IMR-90 (cell line): Measurements from ENCODE around the gene RRP15. TPM values are rescaled to one million over a fixed set of nuclear protein-coding genes. Genes with fewer than 3 reads are reported as not detected.

ENCODE experiments used
- ATAC-seq: fragments of 200-7000 bp; cut with Tn5 transposase; 2 replicates; pipeline ENCODE4 v1.9.1; 2020; ENCODE audit warnings: low read depth, mild to moderate bottlenecking, moderate library complexity
- BruUV-seq: library from RNA; stranded (reverse); fragments of 400-500 nt; replicated peaks from 2 replicates; lab custom pipeline; 2021; lab: Mats Ljungman, UMichigan
- CTCF ChIA-PET: fragments of 300-600 bp; formaldehyde crosslinking; extraction: SDS; loops from one replicate; lab custom pipeline; 2021; ENCODE audit warnings: antibody characterized with exemption; lab: Yijun Ruan, JAX
- POLR2A ChIA-PET: fragments of 300-600 bp; sonication (Branson Sonifier 250); formaldehyde crosslinking; loops from one replicate; lab custom pipeline; 2022; ENCODE audit warnings: antibody characterized with exemption; ENCODE audit not compliant: unreplicated experiment; lab: Charles Lee
- DNase-seq: peaks from one replicate; pipeline ENCODE4 v3.0.0; 2013
- H2AFZ ChIP-seq: replicated peaks from 2 replicates; pipeline ENCODE3; 2013; ENCODE audit warnings: low read length, mild to moderate bottlenecking; ENCODE audit not compliant: poor library complexity
- H2AK5ac ChIP-seq: 2 replicates; pipeline ENCODE4 v1.6.1; 2013; ENCODE audit warnings: low read depth, low read length, inconsistent platforms
- H2AK9ac ChIP-seq: replicated peaks from 2 replicates; pipeline ENCODE3; 2013; ENCODE audit warnings: mild to moderate bottlenecking, low read depth, low read length, moderate library complexity; ENCODE audit not compliant: poor library complexity
- H2BK120ac ChIP-seq: 2 replicates; pipeline ENCODE4 v1.6.1; 2013; ENCODE audit warnings: low read depth, low read length, inconsistent platforms
- H2BK15ac ChIP-seq: 3 replicates; pipeline ENCODE4 v1.6.1; 2013; ENCODE audit warnings: low read depth, low read length, inconsistent platforms
- H2BK20ac ChIP-seq: 2 replicates; pipeline ENCODE4 v1.6.1; 2013; ENCODE audit warnings: low read depth, mild to moderate bottlenecking, inconsistent platforms, low read length, moderate library complexity
- H2BK5ac ChIP-seq: 2 replicates; pipeline ENCODE4 v1.6.1; 2013; ENCODE audit warnings: mild to moderate bottlenecking, low read depth, low read length, inconsistent platforms; ENCODE audit not compliant: poor library complexity, severe bottlenecking
- H3K14ac ChIP-seq: replicated peaks from 2 replicates; pipeline ENCODE4 v1.6.1; 2013; ENCODE audit warnings: low read depth, low read length, inconsistent platforms
- H3K18ac ChIP-seq: 2 replicates; pipeline ENCODE4 v1.6.1; 2013; ENCODE audit warnings: low read depth, low read length, control low read depth
- H3K23ac ChIP-seq: 2 replicates; pipeline ENCODE4 v1.6.1; 2013; ENCODE audit warnings: low read depth, low read length, inconsistent platforms
- H3K27ac ChIP-seq: 2 replicates; pipeline ENCODE4 v1.5.1; 2013; ENCODE audit warnings: mild to moderate bottlenecking, control low read depth, low read length; ENCODE audit not compliant: insufficient read depth
- H3K27me3 ChIP-seq: 2 replicates; pipeline ENCODE4 v1.6.1; 2013; ENCODE audit warnings: low read length; ENCODE audit not compliant: control insufficient read depth, insufficient read depth
- H3K36me3 ChIP-seq: 2 replicates; pipeline ENCODE4 v1.6.1; 2013; ENCODE audit warnings: low read length, mixed read lengths; ENCODE audit not compliant: control insufficient read depth, insufficient read depth
- H3K4ac ChIP-seq: 2 replicates; pipeline ENCODE4 v1.6.1; 2013; ENCODE audit warnings: low read depth, low read length, inconsistent platforms
- H3K4me1 ChIP-seq: 2 replicates; pipeline ENCODE4 v1.6.1; 2013; ENCODE audit warnings: low read length, mixed read lengths; ENCODE audit not compliant: control insufficient read depth, insufficient read depth
- H3K4me2 ChIP-seq: 2 replicates; pipeline ENCODE4 v1.6.1; 2013; ENCODE audit warnings: low read depth, mild to moderate bottlenecking, control low read depth, low read length, moderate library complexity
- H3K4me3 ChIP-seq: 2 replicates; pipeline ENCODE4 v1.5.1; 2013; ENCODE audit warnings: low read depth, mild to moderate bottlenecking, control low read depth, low read length, moderate library complexity; ENCODE audit not compliant: insufficient read depth
- H3K56ac ChIP-seq: 2 replicates; pipeline ENCODE4 v1.6.1; 2013; ENCODE audit warnings: low read length, inconsistent platforms; ENCODE audit not compliant: insufficient read depth; ENCODE audit errors: extremely low read depth
- H3K79me1 ChIP-seq, 2 experiments: 2 replicates each; pipeline ENCODE4 v1.6.1; 2013; ENCODE audit warnings: low read length in 2 of 2, inconsistent platforms in 1 of 2, low read depth in 1 of 2
- H3K9ac ChIP-seq: 2 replicates; pipeline ENCODE4 v1.6.1; 2013; ENCODE audit warnings: low read depth, low read length, control low read depth
- H3K9me1 ChIP-seq: 2 replicates; pipeline ENCODE4 v1.6.1; 2013; ENCODE audit warnings: low read length, inconsistent platforms; ENCODE audit not compliant: insufficient read depth
- H3K9me3 ChIP-seq: 2 replicates; pipeline ENCODE4 v1.6.1; 2013; ENCODE audit warnings: low read length; ENCODE audit not compliant: control insufficient read depth, insufficient read depth
- H4K20me1 ChIP-seq: 2 replicates; pipeline ENCODE4 v1.6.1; 2013; ENCODE audit warnings: low read length, inconsistent platforms; ENCODE audit not compliant: insufficient read depth
- H4K5ac ChIP-seq: 2 replicates; pipeline ENCODE4 v1.6.1; 2013; ENCODE audit warnings: mild to moderate bottlenecking, low read depth, low read length, control low read depth
- H4K8ac ChIP-seq, 2 experiments: 2 replicates each; pipeline ENCODE4 v1.6.1; 2013; ENCODE audit warnings: low read depth in 2 of 2, low read length in 2 of 2, control low read depth in 1 of 2, inconsistent platforms in 1 of 2
- H4K91ac ChIP-seq: 2 replicates; pipeline ENCODE4 v1.6.1; 2013; ENCODE audit warnings: low read depth, low read length, inconsistent platforms; ENCODE audit not compliant: insufficient read depth
- BHLHE40 ChIP-seq: fragments of 150-350 bp; IDR thresholded peaks from 2 replicates; pipeline ENCODE4 v1.6.1; 2016; ENCODE audit warnings: mild to moderate bottlenecking, low read depth, low read length
- CEBPB ChIP-seq: IDR thresholded peaks from 2 replicates; pipeline ENCODE4 v1.6.1; 2012; ENCODE audit warnings: low read depth, low read length, improper control_type of control experiment
- MAFK ChIP-seq: IDR thresholded peaks from 2 replicates; pipeline ENCODE4 v1.6.1; 2012; ENCODE audit warnings: low read depth, low read length, improper control_type of control experiment
- MAZ ChIP-seq: IDR thresholded peaks from 2 replicates; pipeline ENCODE4 v1.6.1; 2012; ENCODE audit warnings: low read depth, mild to moderate bottlenecking, low read length, improper control_type of control experiment, moderate library complexity, borderline replicate concordance
- MXI1 ChIP-seq: IDR thresholded peaks from 2 replicates; pipeline ENCODE4 v1.6.1; 2012; ENCODE audit warnings: low read depth, mild to moderate bottlenecking, low read length, moderate library complexity, borderline replicate concordance
- NFE2L2 ChIP-seq: fragments of 150-350 bp; IDR thresholded peaks from 2 replicates; pipeline ENCODE4 v1.6.1; 2016; ENCODE audit warnings: low read depth, mild to moderate bottlenecking, low read length
- RAD21 ChIP-seq: IDR thresholded peaks from 2 replicates; pipeline ENCODE4 v1.6.1; 2012; ENCODE audit warnings: low read length, improper control_type of control experiment
- RFX5 ChIP-seq: IDR thresholded peaks from 2 replicates; pipeline ENCODE4 v1.8.0; 2012; ENCODE audit warnings: low read depth, mild to moderate bottlenecking, low read length, moderate library complexity
- SMC3 ChIP-seq: fragments of 150-350 bp; IDR thresholded peaks from 2 replicates; pipeline ENCODE4 v1.6.1; 2016; ENCODE audit warnings: low read depth, mild to moderate bottlenecking, antibody characterized with exemption, low read length, moderate library complexity
- WGBS, 2 experiments: methylation state at CpG; one replicate each; pipeline versions ENCODE4 v1.1.5 to v1.1.7; 2013; ENCODE audit warnings: missing lambda C conversion rate in 2 of 2; ENCODE audit not compliant: insufficient read length in 1 of 2; ENCODE audit errors: extremely low coverage in 2 of 2; 5-methylcytosine and 5-hydroxymethylcytosine counted together
- dilution Hi-C: fragments of 300-500 bp; cut with HindIII; formaldehyde crosslinking; loops from one replicate; pipeline ENCODE4 v1.14.3; 2018; ENCODE audit warnings: low sequenced_read_pairs; ENCODE audit not compliant: unreplicated experiment
- in situ Hi-C: fragments of 300-500 bp; cut with MboI; formaldehyde crosslinking; loops from 3 replicates; pipeline ENCODE4 v1.14.3; 2019; ENCODE audit warnings: low sequenced_read_pairs, inconsistent platforms, mixed read lengths
- intact Hi-C: fragments of 100-400 bp; cut with micrococcal nuclease; formaldehyde crosslinking; loops from 2 replicates; pipeline ENCODE4 v1.10.0; 2022
- polyA plus RNA-seq, 3 experiments: library from polyadenylated mRNA; depleted of rRNA; stranded (reverse); fragments of >200 nt; gene quantifications; 2 replicates each; pipeline ENCODE4 v1.2.3, GENCODE V29; 2012; ENCODE audit warnings: low replicate concordance in 1 of 3
- total RNA-seq: library from RNA; depleted of rRNA; stranded (reverse); fragments of >200 nt; gene quantifications from 2 replicates; pipeline ENCODE4 v1.2.3, GENCODE V29; 2012
- TF ChIP-seq, protein P1 (sequence below): fragments of 150-350 bp; IDR thresholded peaks from 2 replicates; pipeline ENCODE4 v1.6.1; 2017; ENCODE audit warnings: mild to moderate bottlenecking, antibody characterized with exemption, low read length, low read depth
- TF ChIP-seq, protein P2 (sequence below): conservative IDR thresholded peaks from 2 replicates; pipeline ENCODE4 v1.5.1; 2012; ENCODE audit warnings: mild to moderate bottlenecking, low read depth, low read length, improper control_type of control experiment

The RRP15 gene
- total and polyA plus RNA-seq, 2 of the 4 experiments (the other 2 are of a cell fraction) = 3.1 to 4.1 TPM

DNA sequence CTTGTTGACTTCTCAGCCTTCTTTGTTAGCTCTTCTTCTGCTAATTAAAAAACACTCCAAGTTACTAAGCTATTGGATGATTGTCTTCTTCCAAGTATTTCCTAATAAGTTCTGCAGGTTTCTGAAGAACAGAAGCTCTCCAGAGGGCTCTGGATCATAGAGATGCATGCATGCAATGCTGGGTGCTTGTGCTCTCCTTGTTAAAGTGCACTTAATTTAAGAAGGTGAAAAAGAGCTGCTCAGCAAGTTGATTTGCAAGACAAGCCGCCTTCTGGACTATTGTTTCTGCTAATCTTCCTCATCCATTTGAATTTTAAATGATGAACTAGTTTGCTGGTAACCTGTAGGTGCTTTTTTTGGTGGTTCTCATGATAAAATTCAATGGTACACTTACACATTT lies 16.1 kb downstream of the RRP15 start:
- TF ChIP-seq RFX5 (no peak), NFE2L2 (no peak), BHLHE40 (no peak), SMC3 (no peak), CEBPB (no peak), MAZ (no peak), RAD21 (no peak), MAFK (no peak), MXI1 (no peak)
- TF ChIP-seq, protein P1, sequence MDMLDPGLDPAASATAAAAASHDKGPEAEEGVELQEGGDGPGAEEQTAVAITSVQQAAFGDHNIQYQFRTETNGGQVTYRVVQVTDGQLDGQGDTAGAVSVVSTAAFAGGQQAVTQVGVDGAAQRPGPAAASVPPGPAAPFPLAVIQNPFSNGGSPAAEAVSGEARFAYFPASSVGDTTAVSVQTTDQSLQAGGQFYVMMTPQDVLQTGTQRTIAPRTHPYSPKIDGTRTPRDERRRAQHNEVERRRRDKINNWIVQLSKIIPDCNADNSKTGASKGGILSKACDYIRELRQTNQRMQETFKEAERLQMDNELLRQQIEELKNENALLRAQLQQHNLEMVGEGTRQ = no peak
- TF ChIP-seq, protein P2, sequence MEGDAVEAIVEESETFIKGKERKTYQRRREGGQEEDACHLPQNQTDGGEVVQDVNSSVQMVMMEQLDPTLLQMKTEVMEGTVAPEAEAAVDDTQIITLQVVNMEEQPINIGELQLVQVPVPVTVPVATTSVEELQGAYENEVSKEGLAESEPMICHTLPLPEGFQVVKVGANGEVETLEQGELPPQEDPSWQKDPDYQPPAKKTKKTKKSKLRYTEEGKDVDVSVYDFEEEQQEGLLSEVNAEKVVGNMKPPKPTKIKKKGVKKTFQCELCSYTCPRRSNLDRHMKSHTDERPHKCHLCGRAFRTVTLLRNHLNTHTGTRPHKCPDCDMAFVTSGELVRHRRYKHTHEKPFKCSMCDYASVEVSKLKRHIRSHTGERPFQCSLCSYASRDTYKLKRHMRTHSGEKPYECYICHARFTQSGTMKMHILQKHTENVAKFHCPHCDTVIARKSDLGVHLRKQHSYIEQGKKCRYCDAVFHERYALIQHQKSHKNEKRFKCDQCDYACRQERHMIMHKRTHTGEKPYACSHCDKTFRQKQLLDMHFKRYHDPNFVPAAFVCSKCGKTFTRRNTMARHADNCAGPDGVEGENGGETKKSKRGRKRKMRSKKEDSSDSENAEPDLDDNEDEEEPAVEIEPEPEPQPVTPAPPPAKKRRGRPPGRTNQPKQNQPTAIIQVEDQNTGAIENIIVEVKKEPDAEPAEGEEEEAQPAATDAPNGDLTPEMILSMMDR = no peak
- no CpG with 5 or more reads among the region's 1 CpG for WGBS, 2 experiments
- Histone ChIP-seq H2AFZ (no peak overlapping the region), H2AK5ac (no peak overlapping the region), H3K56ac (no peak overlapping the region), H3K4me1 (peaks cover 2% of the 10 kb centered on the region; the same call in 1 of the 2 replicates), H2BK120ac (no peak overlapping the region), H4K91ac (no peak overlapping the region), H3K79me1 (peaks cover 13 to 23% of the 10 kb centered on the region in 2 experiments; a peak in 3 of 4 replicates), H3K14ac (no peak overlapping the region), H3K27me3 (no peaks in the 10 kb centered on the region), H3K4ac (no peak overlapping the region), H3K9me3 (no peaks in the 10 kb centered on the region), H3K36me3 (no peaks in the 10 kb centered on the region), H3K4me3 (no peak overlapping the region), H3K9ac (no peak overlapping the region), H4K5ac (no peak overlapping the region), H3K4me2 (no peak overlapping the region), H3K18ac (no peak overlapping the region), H2BK5ac (no peak overlapping the region), H4K8ac (no peak overlapping the region), H2BK20ac (no peak overlapping the region), H3K9me1 (no peaks in the 10 kb centered on the region), H2BK15ac (no peak overlapping the region), H3K27ac (no peak overlapping the region), H3K23ac (no peak overlapping the region), H4K20me1 (no peaks in the 10 kb centered on the region), H2AK9ac (no peak overlapping the region)
- BruUV-seq = no TSS peak
- intact Hi-C loops (no loop called here), dilution Hi-C loops (no loop called here), in situ Hi-C loops (no loop called here)
- POLR2A ChIA-PET = no interaction called here
- CTCF ChIA-PET = no interaction called here
- ATAC-seq = no peak
- no peak for DNase-seq
